GM12878 (cell line): ENCODE results near the gene TOP1. TPM values are rescaled to one million over a fixed set of nuclear protein-coding genes. Genes with fewer than 3 reads are reported as not detected.

Experiments
- ATAC-seq: fragments of 200-7000 bp; cut with Tn5 transposase; 3 replicates; pipeline ENCODE4 v1.9.1; 2020; ENCODE audit warnings: mild to moderate bottlenecking, moderate library complexity
- BruUV-seq: library from RNA; stranded (reverse); fragments of 400-500 nt; replicated peaks from 2 replicates; lab custom pipeline; 2021; lab: Mats Ljungman, UMichigan
- CTCF ChIA-PET: fragments of 300-600 bp; sonication (Branson Sonifier 250); formaldehyde crosslinking; extraction: SDS; loops from one replicate; lab custom pipeline; 2021; ENCODE audit warnings: inconsistent platforms; lab: Yijun Ruan, JAX
- POLR2A ChIA-PET: fragments of 350-600 bp; formaldehyde crosslinking; extraction: SDS; loops from one replicate; lab custom pipeline; 2021; ENCODE audit warnings: inconsistent platforms; lab: Charles Lee
- RAD21 ChIA-PET: fragments of 300-600 bp; sonication (Branson Sonifier 250); formaldehyde crosslinking; loops from one replicate; lab custom pipeline; 2023; ENCODE audit warnings: antibody characterized with exemption; ENCODE audit not compliant: unreplicated experiment; lab: Charles Lee
- SMC1A ChIA-PET: fragments of 300-600 bp; sonication (Branson Sonifier 250); formaldehyde crosslinking; loops from one replicate; lab custom pipeline; 2023; ENCODE audit not compliant: unreplicated experiment, uncharacterized antibody; lab: Charles Lee
- DNase-seq: peaks from one replicate; pipeline ENCODE4 v3.0.0-alpha.2; 2011; ENCODE audit warnings: low read depth, low spot score
- FAIRE-seq: peaks from 3 replicates; lab custom pipeline; 2011; peaks lifted over from hg19 to GRCh38; lab: Jason Lieb, UNC
- H2AFZ ChIP-seq: 2 replicates; pipeline ENCODE4 v1.6.0; 2011; ENCODE audit warnings: low read depth, low read length, control low read depth; ENCODE audit not compliant: control insufficient read depth
- H3K27ac ChIP-seq: 2 replicates; pipeline ENCODE4 v1.5.1; 2011; ENCODE audit warnings: control low read depth; ENCODE audit not compliant: control insufficient read depth, insufficient read depth
- H3K27me3 ChIP-seq, 2 experiments: replicated peaks in 1 of 2; 2 replicates each; pipeline versions ENCODE4 v1.6.0 to v1.6.1; 2011; ENCODE audit warnings: low read length in 1 of 2; ENCODE audit not compliant: control insufficient read depth in 2 of 2, insufficient read depth in 2 of 2
- H3K36me3 ChIP-seq, 2 experiments: 2 replicates each; pipeline ENCODE4 v1.5.1; 2011; ENCODE audit warnings: low read length in 1 of 2; ENCODE audit not compliant: control insufficient read depth in 2 of 2, insufficient read depth in 2 of 2
- H3K4me1 ChIP-seq: 2 replicates; pipeline ENCODE4 v1.6.1; 2011; ENCODE audit warnings: mild to moderate bottlenecking, low read length, moderate library complexity, mixed read lengths; ENCODE audit not compliant: control insufficient read depth, insufficient read depth
- H3K4me2 ChIP-seq: 2 replicates; pipeline ENCODE4 v1.6.0; 2011; ENCODE audit warnings: control low read depth; ENCODE audit not compliant: control insufficient read depth, insufficient read depth
- H3K4me3 ChIP-seq: fragments of 200-600 bp; sonication (generic); 2 replicates; pipeline ENCODE4 v1.5.1; 2016
- H3K79me2 ChIP-seq: 2 replicates; pipeline ENCODE4 v1.6.0; 2011; ENCODE audit warnings: low read length; ENCODE audit not compliant: control insufficient read depth, insufficient read depth
- H3K9ac ChIP-seq: 2 replicates; pipeline ENCODE4 v1.8.0; 2011; ENCODE audit warnings: low read length, control low read depth, mixed read lengths; ENCODE audit not compliant: control insufficient read depth, insufficient read depth
- H3K9me3 ChIP-seq: replicated peaks from 3 replicates; pipeline ENCODE4 v1.5.1; 2011; ENCODE audit warnings: mild to moderate bottlenecking, low read length; ENCODE audit not compliant: control insufficient read depth, insufficient read depth
- H4K20me1 ChIP-seq: 2 replicates; pipeline ENCODE4 v1.6.0; 2011; ENCODE audit not compliant: control insufficient read depth, insufficient read depth
- ATF2 ChIP-seq: IDR thresholded peaks from 2 replicates; pipeline ENCODE4 v1.6.1; 2012; ENCODE audit warnings: low read length, inconsistent platforms
- EP300 ChIP-seq, 2 experiments: fragments of 150-350 bp in 1 of 2; IDR thresholded peaks; 2 replicates each; pipeline ENCODE4 v1.6.1; 2011 to 2012; ENCODE audit warnings: low read depth in 2 of 2, low read length in 2 of 2, borderline replicate concordance in 1 of 2, improper control_type of control experiment in 1 of 2, inconsistent platforms in 1 of 2; ENCODE audit not compliant: control insufficient read depth in 1 of 2
- FOXK2 ChIP-seq: fragments of 450-650 bp; IDR thresholded peaks from 2 replicates; pipeline ENCODE4 v1.6.1; 2017; ENCODE audit warnings: mild to moderate bottlenecking, moderate library complexity
- HDAC6 ChIP-seq: fragments of 200-600 bp; sonication (generic); IDR thresholded peaks from one replicate; pipeline ENCODE4 v1.8.0; 2017; ENCODE audit warnings: antibody characterized with exemption; ENCODE audit not compliant: unreplicated experiment
- KDM1A ChIP-seq: fragments of 200-600 bp; sonication (generic); IDR thresholded peaks from 2 replicates; pipeline ENCODE4 v1.6.1; 2016; ENCODE audit warnings: borderline replicate concordance
- MYC ChIP-seq: IDR thresholded peaks from 2 replicates; pipeline ENCODE4 v1.6.1; 2011; ENCODE audit warnings: mild to moderate bottlenecking, low read length, moderate library complexity, inconsistent platforms; ENCODE audit not compliant: insufficient read depth, insufficient replicate concordance, insufficient read length, severe bottlenecking
- NR2C2 ChIP-seq: IDR thresholded peaks from 2 replicates; pipeline ENCODE4 v1.6.1; 2011; ENCODE audit warnings: borderline replicate concordance, low read depth; ENCODE audit not compliant: control insufficient read depth, insufficient read length
- NRF1 ChIP-seq: conservative IDR thresholded peaks from 2 replicates; pipeline ENCODE4 v1.6.1; 2011; ENCODE audit warnings: mild to moderate bottlenecking, low read depth, low read length, improper control_type of control experiment
- PAX5 ChIP-seq: IDR thresholded peaks from 2 replicates; pipeline ENCODE4 v1.6.1; 2011; ENCODE audit warnings: low read depth, low read length, borderline replicate concordance
- PBX3 ChIP-seq: IDR thresholded peaks from 2 replicates; pipeline ENCODE4 v1.6.1; 2011; ENCODE audit warnings: mild to moderate bottlenecking, low read depth, low read length, moderate library complexity; ENCODE audit not compliant: insufficient replicate concordance
- SMAD5 ChIP-seq: IDR thresholded peaks from 2 replicates; pipeline ENCODE4 v1.6.1; 2016; ENCODE audit warnings: antibody characterized with exemption, low read depth
- SMC3 ChIP-seq: IDR thresholded peaks from 2 replicates; pipeline ENCODE4 v1.6.1; 2011; ENCODE audit warnings: low read length, improper control_type of control experiment, borderline replicate concordance
- SPI1 ChIP-seq: IDR thresholded peaks from 2 replicates; pipeline ENCODE4 v1.6.1; 2011; ENCODE audit warnings: low read depth, mild to moderate bottlenecking, low read length, moderate library complexity, borderline replicate concordance; ENCODE audit not compliant: insufficient read depth
- SRF ChIP-seq, 2 experiments: IDR thresholded peaks; 2 replicates each; pipeline ENCODE4 v1.6.1; 2011; ENCODE audit warnings: low read depth in 2 of 2, low read length in 2 of 2, mild to moderate bottlenecking in 1 of 2, moderate library complexity in 1 of 2
- in situ Hi-C: fragments of 300-500 bp; cut with MboI; formaldehyde crosslinking; loops from 9 replicates; pipeline ENCODE4 v1.14.3; 2018; ENCODE audit warnings: mixed read lengths
- intact Hi-C: fragments of 100-400 bp; cut with micrococcal nuclease; formaldehyde crosslinking; loops from one replicate; pipeline ENCODE4 v1.14.2; 2022; ENCODE audit not compliant: unreplicated experiment
- polyA plus RNA-seq, 11 experiments: library from polyadenylated mRNA; depleted of rRNA in 4 of 11; unstranded in 6 of 11; stranded (reverse) in 5 of 11; fragments of >200 nt; fragmentation: Nextera tagmentation in 4 of 11; fragmentation: Illumina TruSeq in 1 of 11; extraction: Ambion mirVana in 4 of 11; extraction: Trizol in 1 of 11; gene quantifications; 1 replicate in 1 of 11; 2 replicates in 10 of 11; pipeline versions ENCODE4 v1.2.1 to v1.2.3, GENCODE V29; 2011 to 2016; ENCODE audit warnings: inconsistent platforms in 2 of 11, missing spikeins in 2 of 11, low read depth in 1 of 11
- total RNA-seq, 4 experiments: library from RNA; depleted of rRNA in 3 of 4; stranded (reverse); fragments of >200 nt in 3 of 4; fragmentation: Illumina TruSeq in 1 of 4; extraction: Trizol in 1 of 4; gene quantifications; 2 replicates each; pipeline versions ENCODE4 v1.2.1 to v1.2.3, GENCODE V29; 2013 to 2021
- TF ChIP-seq, protein P1 (sequence below): fragments of 450-650 bp; IDR thresholded peaks from 2 replicates; pipeline ENCODE4 v1.6.1; 2017; ENCODE audit warnings: mild to moderate bottlenecking

Gene TOP1
- total and polyA plus RNA-seq, 10 of the 15 experiments (the other 5 are each of a cell fraction or from before 2014, with no cell fraction given) = 21.5 to 128 (median 47.3) TPM

GRCh38 chr20:41074441-41074840 lies 45.8 kb downstream of the TOP1 start:
- Histone ChIP-seq H3K27me3 (no peaks in the 10 kb centered on the region), H3K79me2 (peaks cover 51% of the 10 kb centered on the region), H4K20me1 (no peaks in the 10 kb centered on the region), H3K27ac (no peak overlapping the region), H3K9ac (no peak overlapping the region), H2AFZ (no peak overlapping the region), H3K9me3 (no peaks in the 10 kb centered on the region), H3K4me2 (no peak overlapping the region), H3K4me1 (peaks cover 15% of the 10 kb centered on the region), H3K4me3 (no peak overlapping the region), H3K36me3 (peaks cover 9 to 15% of the 10 kb centered on the region in 2 experiments; a peak in 3 of 4 replicates)
- no peak for TF ChIP-seq ATF2
- TF ChIP-seq NRF1 = no peak
- no peak for TF ChIP-seq FOXK2
- no peak for TF ChIP-seq HDAC6
- no peak for TF ChIP-seq PAX5
- TF ChIP-seq KDM1A = no peak
- TF ChIP-seq SRF (IDR thresholded peaks at IDR 0.05; ENCODE audit: low read depth in 2 of 2, low read length in 2 of 2) = no peak
- no peak for TF ChIP-seq SMAD5
- TF ChIP-seq EP300 (IDR thresholded peaks at IDR 0.05; ENCODE audit: borderline replicate concordance in 1 of 2, control insufficient read depth in 1 of 2, low read depth in 2 of 2, low read length in 2 of 2) = no peak
- TF ChIP-seq PBX3 = no peak
- TF ChIP-seq SMC3 = no peak
- TF ChIP-seq NR2C2 = no peak
- TF ChIP-seq SPI1 = no peak
- TF ChIP-seq MYC = no peak
- TF ChIP-seq, protein P1, sequence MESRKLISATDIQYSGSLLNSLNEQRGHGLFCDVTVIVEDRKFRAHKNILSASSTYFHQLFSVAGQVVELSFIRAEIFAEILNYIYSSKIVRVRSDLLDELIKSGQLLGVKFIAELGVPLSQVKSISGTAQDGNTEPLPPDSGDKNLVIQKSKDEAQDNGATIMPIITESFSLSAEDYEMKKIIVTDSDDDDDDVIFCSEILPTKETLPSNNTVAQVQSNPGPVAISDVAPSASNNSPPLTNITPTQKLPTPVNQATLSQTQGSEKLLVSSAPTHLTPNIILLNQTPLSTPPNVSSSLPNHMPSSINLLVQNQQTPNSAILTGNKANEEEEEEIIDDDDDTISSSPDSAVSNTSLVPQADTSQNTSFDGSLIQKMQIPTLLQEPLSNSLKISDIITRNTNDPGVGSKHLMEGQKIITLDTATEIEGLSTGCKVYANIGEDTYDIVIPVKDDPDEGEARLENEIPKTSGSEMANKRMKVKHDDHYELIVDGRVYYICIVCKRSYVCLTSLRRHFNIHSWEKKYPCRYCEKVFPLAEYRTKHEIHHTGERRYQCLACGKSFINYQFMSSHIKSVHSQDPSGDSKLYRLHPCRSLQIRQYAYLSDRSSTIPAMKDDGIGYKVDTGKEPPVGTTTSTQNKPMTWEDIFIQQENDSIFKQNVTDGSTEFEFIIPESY = no peak
- ChIA-PET SMC1A (interaction anchor here (0.8 to 12.1 kb wide), 11 partner anchors 9 to 106 kb away, joined by 3 to 120 read pairs (median 4); no protein-coding TSS in a partner anchor), RAD21 (interaction anchor here (1.0 to 2.8 kb wide), 8 partner anchors 10 to 105 kb away, joined by 3 to 16 read pairs (median 4); no protein-coding TSS in a partner anchor), POLR2A (interaction anchor here (0.5 to 2.0 kb wide), 7 partner anchors 10 to 85 kb away, joined by 3 to 5 read pairs (median 3); no protein-coding TSS in a partner anchor), CTCF (interaction anchor here (1.5 to 10.6 kb wide), 5 partner anchors 21 to 94 kb away, joined by 4 to 88 read pairs (median 8); no protein-coding TSS in a partner anchor)
- ATAC-seq (no peak; the same call in 2 of the 3 replicates), FAIRE-seq (no peak), DNase-seq (no peak)
- no TSS peak for BruUV-seq
- intact Hi-C loops = no loop called here
- in situ Hi-C loops = no loop called here
